ENCODE results near the gene LBP. TPM values are rescaled to one million over a fixed set of nuclear protein-coding genes. Genes with fewer than 3 reads are reported as not detected.

Gene LBP
- polyA plus RNA-seq, 1 experiment, result not detected

GRCh38 chr20:38414769-38415450 lies 68.6 kb downstream of the LBP start:
- Histone ChIP-seq H3K27ac (ENCODE audit: low read depth, low read length) (no peak overlapping the region), H3K9me3 (ENCODE audit: control insufficient read depth, insufficient read depth, low read length) (no peaks in the 10 kb centered on the region), H3K4me3 (ENCODE audit: low read depth, low read length) (no peak overlapping the region), H3K27me3 (ENCODE audit: control insufficient read depth, insufficient read depth, low read length) (no peaks in the 10 kb centered on the region)
- no peak for DNase-seq (ENCODE audit: low read depth, low spot score)
- TF ChIP-seq CTCF (IDR thresholded peaks at IDR 0.05; ENCODE audit: low read depth, low read length), result no peak
- ChIA-PET POLR2A (no interaction called here), CTCF (no interaction called here)

- Histone ChIP-seq H3K4me3 (ENCODE audit: low read depth, low read length) (no peak overlapping the region), H3K9me3 (ENCODE audit: control insufficient read depth, insufficient read depth, low read length) (no peaks in the 10 kb centered on the region), H3K27me3 (ENCODE audit: control insufficient read depth, insufficient read depth, low read length) (no peaks in the 10 kb centered on the region), H3K27ac (ENCODE audit: low read depth, low read length) (no peak overlapping the region)
- CTCF ChIA-PET, result interaction anchor here (0.6 to 2.7 kb wide), 5 partner anchors 10 to 1399 kb away, joined by 3 to 12 read pairs (median 4); partner anchors contain the start of gene SNHG17
- DNase-seq (ENCODE audit: low read depth, low spot score), result no peak
- POLR2A ChIA-PET, result interaction anchor here (0.7 to 1.0 kb wide), 2 partner anchors 12 to 16 kb away, joined by 3 to 8 read pairs; partner anchors contain the start of gene SNHG17
- no peak for TF ChIP-seq CTCF (IDR thresholded peaks at IDR 0.05; ENCODE audit: low read depth, low read length)
Observed at GRCh38 chr20:38418509-38419204, 72.4 kb downstream of the LBP start.

GRCh38 chr20:38420388-38421085 lies 74.3 kb downstream of the LBP start:
- H3K9me3 ChIP-seq (ENCODE audit: control insufficient read depth, insufficient read depth, low read length), result no peaks in the 10 kb centered on the region
- POLR2A ChIA-PET, result no interaction called here
- CTCF ChIA-PET, result no interaction called here
- no peak for TF ChIP-seq CTCF (IDR thresholded peaks at IDR 0.05; ENCODE audit: low read depth, low read length)
- H3K27me3 ChIP-seq (ENCODE audit: control insufficient read depth, insufficient read depth, low read length), result no peaks in the 10 kb centered on the region
- DNase-seq (ENCODE audit: low read depth, low spot score), result no peak
- H3K27ac ChIP-seq (ENCODE audit: low read depth, low read length), result no peak overlapping the region
- H3K4me3 ChIP-seq (ENCODE audit: low read depth, low read length), result no peak overlapping the region

- no peaks in the 10 kb centered on the region for H3K27me3 ChIP-seq (ENCODE audit: control insufficient read depth, insufficient read depth, low read length)
- no peak overlapping the region for H3K4me3 ChIP-seq (ENCODE audit: low read depth, low read length)
- H3K9me3 ChIP-seq (ENCODE audit: control insufficient read depth, insufficient read depth, low read length), result no peaks in the 10 kb centered on the region
- ChIA-PET CTCF (no interaction called here), POLR2A (no interaction called here)
- no peak for DNase-seq (ENCODE audit: low read depth, low spot score)
- no peak for TF ChIP-seq CTCF (IDR thresholded peaks at IDR 0.05; ENCODE audit: low read depth, low read length)
- no peak overlapping the region for H3K27ac ChIP-seq (ENCODE audit: low read depth, low read length)
Observed at GRCh38 chr20:38421915-38422314, 75.6 kb downstream of the LBP start.
